Ovary (tissue), 3 donors: ENCODE measurements around the gene FBLN2.

Experiments
- EP300 ChIP-seq: sonication (generic); formaldehyde crosslinking; IDR thresholded peaks from one replicate; pipeline ENCODE4 v1.6.1; 2017; ENCODE audit warnings: antibody characterized with exemption
- POLR2A ChIP-seq: fragments of 450-650 bp; IDR thresholded peaks from one replicate; pipeline ENCODE4 v1.6.1; 2017; ENCODE audit warnings: antibody characterized with exemption, mild to moderate bottlenecking, moderate library complexity
- TF ChIP-seq, protein P1 (sequence below), 3 donors: fragments of 450-650 bp in 2 of 3; fragments of 200-600 bp in 1 of 3; IDR thresholded peaks; one replicate each; pipeline versions ENCODE4 v1.5.1 to v1.8.0; 2016 to 2022; ENCODE audit warnings: antibody characterized with exemption in 3 of 3, mild to moderate bottlenecking in 1 of 3
- donor health status: DM: no; HTN: no; CAD: no.

DNA sequence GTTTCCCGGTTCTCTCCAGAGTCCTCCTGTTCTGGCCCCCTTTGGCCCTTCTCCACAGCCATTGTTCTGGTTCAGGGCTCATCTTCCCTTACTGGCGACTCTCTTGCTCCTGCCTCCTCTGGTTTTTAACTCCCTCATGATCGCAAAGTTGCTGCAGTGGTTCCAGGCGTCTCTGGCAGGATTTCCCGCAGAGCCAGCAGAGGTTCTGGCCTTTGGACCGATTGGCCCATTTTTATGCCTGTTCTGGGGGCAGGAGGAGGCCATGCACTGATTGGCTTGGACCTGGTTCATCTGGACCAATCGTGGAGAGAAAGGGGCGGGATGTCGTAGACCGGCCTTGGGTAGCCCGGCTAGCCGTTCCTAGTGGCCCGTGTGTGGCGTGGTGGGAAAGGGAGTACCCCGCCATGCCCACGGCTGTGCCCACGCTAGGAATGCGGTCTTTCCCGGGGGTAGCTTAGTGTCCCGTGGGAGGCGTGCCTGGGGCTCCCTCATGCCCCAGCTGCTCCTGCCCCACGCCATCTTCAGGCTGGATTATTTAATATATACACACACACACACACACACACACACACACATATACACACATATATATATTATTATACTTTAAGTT is 113.4 kb downstream of the FBLN2 start:
- TF ChIP-seq, protein P1, sequence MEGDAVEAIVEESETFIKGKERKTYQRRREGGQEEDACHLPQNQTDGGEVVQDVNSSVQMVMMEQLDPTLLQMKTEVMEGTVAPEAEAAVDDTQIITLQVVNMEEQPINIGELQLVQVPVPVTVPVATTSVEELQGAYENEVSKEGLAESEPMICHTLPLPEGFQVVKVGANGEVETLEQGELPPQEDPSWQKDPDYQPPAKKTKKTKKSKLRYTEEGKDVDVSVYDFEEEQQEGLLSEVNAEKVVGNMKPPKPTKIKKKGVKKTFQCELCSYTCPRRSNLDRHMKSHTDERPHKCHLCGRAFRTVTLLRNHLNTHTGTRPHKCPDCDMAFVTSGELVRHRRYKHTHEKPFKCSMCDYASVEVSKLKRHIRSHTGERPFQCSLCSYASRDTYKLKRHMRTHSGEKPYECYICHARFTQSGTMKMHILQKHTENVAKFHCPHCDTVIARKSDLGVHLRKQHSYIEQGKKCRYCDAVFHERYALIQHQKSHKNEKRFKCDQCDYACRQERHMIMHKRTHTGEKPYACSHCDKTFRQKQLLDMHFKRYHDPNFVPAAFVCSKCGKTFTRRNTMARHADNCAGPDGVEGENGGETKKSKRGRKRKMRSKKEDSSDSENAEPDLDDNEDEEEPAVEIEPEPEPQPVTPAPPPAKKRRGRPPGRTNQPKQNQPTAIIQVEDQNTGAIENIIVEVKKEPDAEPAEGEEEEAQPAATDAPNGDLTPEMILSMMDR (IDR thresholded peaks at IDR 0.05): no peak
- TF ChIP-seq POLR2A: no peak
- TF ChIP-seq EP300: no peak
